B cell (primary cell): Measurements from ENCODE around the gene TTC23. TPM values are rescaled to one million over a fixed set of nuclear protein-coding genes. Genes with fewer than 3 reads are reported as not detected.

Source experiments
- ATAC-seq: fragments of 200-7000 bp; cut with Tn5 transposase; one replicate; pipeline ENCODE4 v1.10.0; 2021; ENCODE audit warnings: low read depth, mild to moderate bottlenecking, moderate number of reproducible peaks, moderate library complexity
- CTCF ChIA-PET: fragments of 350-600 bp; sonication (Branson Sonifier 250); formaldehyde crosslinking; loops from one replicate; lab custom pipeline; 2021; ENCODE audit warnings: antibody characterized with exemption, inconsistent platforms; lab: Charles Lee
- POLR2A ChIA-PET: fragments of 350-600 bp; sonication (Branson Sonifier 250); formaldehyde crosslinking; loops from one replicate; lab custom pipeline; 2021; ENCODE audit warnings: antibody characterized with exemption; lab: Charles Lee
- DNase-seq: peaks from one replicate; pipeline ENCODE4 v3.0.0; 2013
- H2AFZ ChIP-seq: 2 replicates; pipeline ENCODE4 v1.6.1; 2012; ENCODE audit warnings: mild to moderate bottlenecking, low read depth, low read length; ENCODE audit not compliant: insufficient read depth, poor library complexity, severe bottlenecking
- H3K27ac ChIP-seq, 2 donors: 1 replicate in 1 of 2; 2 replicates in 1 of 2; pipeline ENCODE4 v1.5.1; 2012 to 2013; ENCODE audit warnings: low read length in 2 of 2, mild to moderate bottlenecking in 2 of 2, moderate library complexity in 1 of 2
- H3K27me3 ChIP-seq, 4 experiments: fragments of 200-600 bp in 1 of 4; sonication (generic) in 1 of 4; replicated peaks in 1 of 4; 1 replicate in 2 of 4; 2 replicates in 2 of 4; pipeline versions ENCODE4 v1.6.1 to v1.7.0; 2013 to 2016; ENCODE audit warnings: low read length in 3 of 4, mild to moderate bottlenecking in 2 of 4, mixed read lengths in 1 of 4, moderate library complexity in 1 of 4; ENCODE audit not compliant: insufficient read depth in 4 of 4, control insufficient read depth in 3 of 4; ENCODE audit errors: control extremely low read depth in 1 of 4
- H3K36me3 ChIP-seq, 2 experiments: replicated peaks in 1 of 2; 1 replicate in 1 of 2; 2 replicates in 1 of 2; pipeline versions ENCODE4 v1.6.1 to v1.7.1; 2013; ENCODE audit warnings: low read length in 1 of 2; ENCODE audit not compliant: insufficient read depth in 2 of 2, control insufficient read depth in 1 of 2; ENCODE audit errors: control extremely low read depth in 1 of 2, extremely low read depth in 1 of 2
- H3K4me1 ChIP-seq, 2 donors: fragments of 200-600 bp in 1 of 2; sonication (generic) in 1 of 2; 1 replicate in 1 of 2; 2 replicates in 1 of 2; pipeline versions ENCODE4 v1.5.1 to v1.6.1; 2013 to 2017; ENCODE audit warnings: low read length in 2 of 2; ENCODE audit not compliant: control insufficient read depth in 2 of 2, insufficient read depth in 2 of 2
- H3K4me2 ChIP-seq: replicated peaks from 2 replicates; pipeline ENCODE3; 2012; ENCODE audit warnings: mild to moderate bottlenecking, low read depth, low read length; ENCODE audit not compliant: poor library complexity, severe bottlenecking
- H3K4me3 ChIP-seq, 5 experiments: fragments of 200-600 bp in 1 of 5; sonication (generic) in 1 of 5; 1 replicate in 3 of 5; 2 replicates in 2 of 5; pipeline versions ENCODE4 v1.5.1 to v1.7.0; 2011 to 2016; ENCODE audit warnings: low read length in 4 of 5, mild to moderate bottlenecking in 4 of 5, low read depth in 2 of 5, control low read depth in 1 of 5, moderate library complexity in 1 of 5; ENCODE audit not compliant: insufficient read depth in 1 of 5; ENCODE audit errors: control extremely low read depth in 1 of 5, extremely low read depth in 1 of 5
- H3K79me2 ChIP-seq: fragments of 200-600 bp; sonication (generic); one replicate; pipeline ENCODE4 v1.6.0; 2016; ENCODE audit warnings: low read length; ENCODE audit not compliant: control insufficient read depth, insufficient read depth
- H3K9ac ChIP-seq: fragments of 200-600 bp; sonication (generic); 2 replicates; pipeline ENCODE4 v1.6.1; 2017; ENCODE audit warnings: mild to moderate bottlenecking, low read length, moderate library complexity
- H3K9me3 ChIP-seq, 3 donors: one replicate each; pipeline versions ENCODE4 v1.6.1 to v1.7.1; 2013; ENCODE audit warnings: low read length in 2 of 3; ENCODE audit not compliant: control insufficient read depth in 2 of 3, insufficient read depth in 1 of 3; ENCODE audit errors: control extremely low read depth in 1 of 3
- H4K20me1 ChIP-seq: 2 replicates; pipeline ENCODE4 v1.6.0; 2012; ENCODE audit warnings: mild to moderate bottlenecking, low read length; ENCODE audit not compliant: insufficient read depth, control insufficient read depth, poor library complexity, severe bottlenecking
- H3K27ac Mint-ChIP-seq: one replicate; pipeline ENCODE4 v1.8.0; 2021; ENCODE audit warnings: mixed read lengths
- H3K27me3 Mint-ChIP-seq: one replicate; pipeline ENCODE4 v1.8.0; 2021; ENCODE audit warnings: mixed read lengths
- H3K4me1 Mint-ChIP-seq: one replicate; pipeline ENCODE4 v1.8.0; 2021; ENCODE audit warnings: mixed read lengths
- H3K4me3 Mint-ChIP-seq: one replicate; pipeline ENCODE4 v1.8.0; 2021; ENCODE audit warnings: mixed read lengths
- H3K9me3 Mint-ChIP-seq: one replicate; pipeline ENCODE4 v1.8.0; 2022; ENCODE audit warnings: mixed read lengths; ENCODE audit not compliant: insufficient read depth
- EZH2 ChIP-seq: IDR thresholded peaks from 2 replicates; pipeline ENCODE4 v1.6.1; 2012; ENCODE audit warnings: borderline replicate concordance, low read depth, mild to moderate bottlenecking, moderate library complexity, low read length; ENCODE audit not compliant: insufficient read depth, poor library complexity, severe bottlenecking
- WGBS: methylation state at CpG from one replicate; pipeline ENCODE4 v1.1.5; 2013; ENCODE audit warnings: missing lambda C conversion rate; ENCODE audit not compliant: insufficient coverage; 5-methylcytosine and 5-hydroxymethylcytosine counted together
- intact Hi-C: fragments of 100-400 bp; cut with micrococcal nuclease; formaldehyde crosslinking; loops from one replicate; pipeline ENCODE4 v1.10.0; 2022
- polyA plus RNA-seq: library from polyadenylated mRNA; depleted of rRNA; stranded (reverse); fragments of >200 nt; gene quantifications from 2 replicates; pipeline ENCODE4 v1.2.3, GENCODE V29; 2012
- total RNA-seq, 2 donors: library from RNA; stranded (reverse); fragments of 120-200 nt in 1 of 2; gene quantifications; 1 replicate in 1 of 2; 2 replicates in 1 of 2; pipeline versions ENCODE4 v1.2.3 to v1.2.4, GENCODE V29; 2013 to 2022
- TF ChIP-seq, protein P1 (sequence below): fragments of 200-600 bp; IDR thresholded peaks from one replicate; pipeline ENCODE4 v1.8.0; 2022; ENCODE audit warnings: antibody characterized with exemption, mild to moderate bottlenecking

Gene TTC23
- total and polyA plus RNA-seq, 2 donors (not counting 1 experiment from before 2014, with no cell fraction given), result 0.15 to 1.9 TPM

- no peak overlapping the region for H2AFZ ChIP-seq
- CTCF ChIA-PET, result no interaction called here
- intact Hi-C loops, result no loop called here
These were observed 121.0 kb downstream of the TTC23 start for GRCh38 chr15:99128411-99128810.

DNA sequence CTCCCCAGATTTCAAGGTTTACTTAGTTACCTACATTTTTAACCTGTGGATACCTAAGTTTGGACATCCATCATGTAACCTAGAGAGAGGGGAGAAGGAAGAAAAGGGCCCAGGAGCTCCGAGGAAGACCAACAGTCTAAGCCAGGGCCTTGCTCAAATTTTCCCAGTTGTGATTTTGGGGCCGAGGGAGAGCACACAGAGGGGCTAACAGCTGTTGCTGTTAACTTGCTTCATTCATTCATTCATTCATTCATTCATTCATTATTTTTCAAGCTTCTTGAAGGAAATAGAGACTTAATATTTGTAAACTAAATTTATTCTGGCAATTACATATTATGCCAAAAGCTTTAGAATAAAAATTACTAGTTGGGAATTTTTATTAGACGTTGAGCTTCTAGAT is 121.6 kb downstream of the TTC23 start:
- Mint-ChIP-seq H3K4me1 (peaks cover 5% of the 10 kb centered on the region), H3K9me3 (no peaks in the 10 kb centered on the region), H3K27me3 (peaks cover 4% of the 10 kb centered on the region), H3K4me3 (no peak overlapping the region), H3K27ac (no peak overlapping the region)
- Histone ChIP-seq H3K27me3 (peaks cover 0 to 3% (median 0%) of the 10 kb centered on the region in 4 experiments), H3K4me1 (no peaks in the 10 kb centered on the region), H3K9me3 (no peaks in the 10 kb centered on the region), H3K79me2 (no peaks in the 10 kb centered on the region), H3K4me2 (no peak overlapping the region), H3K4me3 (no peak overlapping the region), H4K20me1 (no peaks in the 10 kb centered on the region), H3K9ac (no peak overlapping the region), H3K27ac (no peak overlapping the region), H2AFZ (no peak overlapping the region), H3K36me3 (no peaks in the 10 kb centered on the region)
- TF ChIP-seq EZH2, result no peak
- TF ChIP-seq, protein P1, sequence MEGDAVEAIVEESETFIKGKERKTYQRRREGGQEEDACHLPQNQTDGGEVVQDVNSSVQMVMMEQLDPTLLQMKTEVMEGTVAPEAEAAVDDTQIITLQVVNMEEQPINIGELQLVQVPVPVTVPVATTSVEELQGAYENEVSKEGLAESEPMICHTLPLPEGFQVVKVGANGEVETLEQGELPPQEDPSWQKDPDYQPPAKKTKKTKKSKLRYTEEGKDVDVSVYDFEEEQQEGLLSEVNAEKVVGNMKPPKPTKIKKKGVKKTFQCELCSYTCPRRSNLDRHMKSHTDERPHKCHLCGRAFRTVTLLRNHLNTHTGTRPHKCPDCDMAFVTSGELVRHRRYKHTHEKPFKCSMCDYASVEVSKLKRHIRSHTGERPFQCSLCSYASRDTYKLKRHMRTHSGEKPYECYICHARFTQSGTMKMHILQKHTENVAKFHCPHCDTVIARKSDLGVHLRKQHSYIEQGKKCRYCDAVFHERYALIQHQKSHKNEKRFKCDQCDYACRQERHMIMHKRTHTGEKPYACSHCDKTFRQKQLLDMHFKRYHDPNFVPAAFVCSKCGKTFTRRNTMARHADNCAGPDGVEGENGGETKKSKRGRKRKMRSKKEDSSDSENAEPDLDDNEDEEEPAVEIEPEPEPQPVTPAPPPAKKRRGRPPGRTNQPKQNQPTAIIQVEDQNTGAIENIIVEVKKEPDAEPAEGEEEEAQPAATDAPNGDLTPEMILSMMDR, result no peak
- ATAC-seq (no peak), DNase-seq (no peak)
- CTCF ChIA-PET, result no interaction called here
- 83% methylated on average over 1 of the region's 3 CpGs for WGBS
- intact Hi-C loops, result no loop called here
- POLR2A ChIA-PET, result no interaction called here

More at GRCh38 chr15:99128411-99128810, 121.0 kb downstream of the TTC23 start:
- DNase-seq, result no peak
- Histone ChIP-seq H3K4me2 (no peak overlapping the region), H3K27me3 (peaks cover 0 to 3% (median 0%) of the 10 kb centered on the region in 4 experiments), H3K36me3 (no peaks in the 10 kb centered on the region), H3K4me3 (no peak overlapping the region), H4K20me1 (no peaks in the 10 kb centered on the region), H3K9me3 (no peaks in the 10 kb centered on the region), H3K4me1 (no peaks in the 10 kb centered on the region), H3K27ac (no peak overlapping the region), H3K79me2 (no peaks in the 10 kb centered on the region), H3K9ac (no peak overlapping the region)
- TF ChIP-seq, protein P1, result no peak
- peaks cover 5% of the 10 kb centered on the region for H3K4me1 Mint-ChIP-seq
- H3K27me3 Mint-ChIP-seq, result peaks cover 4% of the 10 kb centered on the region
- H3K27ac Mint-ChIP-seq, result no peak overlapping the region
- POLR2A ChIA-PET, result no interaction called here
- no peak overlapping the region for H3K4me3 Mint-ChIP-seq
- ATAC-seq, result no peak
- H3K9me3 Mint-ChIP-seq, result no peaks in the 10 kb centered on the region
- 93% methylated on average over 5 of the region's 6 CpGs for WGBS
